ENCODE data around the gene TMEM9. TPM values are rescaled to one million over a fixed set of nuclear protein-coding genes. Genes with fewer than 3 reads are reported as not detected.

The TMEM9 gene
- total RNA-seq, 2 experiments from 2014 or later, result 28.5 to 35.9 TPM

GRCh38 chr1:201085902-201086735, 68.2 kb downstream of the TMEM9 start:
- H3K36me3 ChIP-seq (ENCODE audit: insufficient read depth, low read length), result no peaks in the 10 kb centered on the region
- intact Hi-C loops (cut with micrococcal nuclease; ENCODE audit: unreplicated experiment), result loop anchor here (1.0 to 10.0 kb wide), 2 partner anchors 28 to 139 kb away; no protein-coding TSS in a partner anchor
- TF ChIP-seq CTCF (conservative IDR thresholded peaks at IDR 0.05; ENCODE audit: low read length), result peak; percentile 67
- no peak for TF ChIP-seq EZH2phosphoT487 (IDR thresholded peaks at IDR 0.05; ENCODE audit: borderline replicate concordance, low read depth, low read length)
- ChIA-PET CTCF (ENCODE audit: unreplicated experiment) (no interaction called here), POLR2A (no interaction called here)
- no peaks in the 10 kb centered on the region for H3K9me2 ChIP-seq (ENCODE audit: insufficient read depth, low read length)
- no peaks in the 10 kb centered on the region for H3K4me1 ChIP-seq (ENCODE audit: insufficient read depth, low read length, poor library complexity, severe bottlenecking)
- peak; percentile 33 for DNase-seq (ENCODE audit: low spot score)
- no TSS peak for BruUV-seq (replicated peaks)
- H3K4me3 ChIP-seq (ENCODE audit: low read depth, low read length, poor library complexity, severe bottlenecking), result no peak overlapping the region
- no peak overlapping the region for H3K27ac ChIP-seq (ENCODE audit: low read depth, low read length, poor library complexity, severe bottlenecking)
- no peak overlapping the region for H3K4me2 ChIP-seq (ENCODE audit: low read length)
- H3K79me2 ChIP-seq (ENCODE audit: insufficient read depth, low read depth, low read length), result no peaks in the 10 kb centered on the region
- H3K9me3 ChIP-seq (ENCODE audit: low read length), result no peaks in the 10 kb centered on the region
- no peaks in the 10 kb centered on the region for H4K20me1 ChIP-seq (ENCODE audit: insufficient read depth, low read length)
- no peak overlapping the region for H2AFZ ChIP-seq (ENCODE audit: low read length)

Other genes starting within 250 kb of the TMEM9 start
- gene KIF21B, start 130.8 kb downstream of the TMEM9 start, total RNA-seq (2014; rRNA removed; shearing (Covaris generic)), result 25.0 and 30.5 TPM in 2 replicates
- 65.7 and 72.5 TPM in 2 replicates for gene KIF21B, start 130.8 kb downstream of the TMEM9 start, total RNA-seq (2022)
- gene CACNA1S, start 42.0 kb downstream of the TMEM9 start, total RNA-seq (2014; rRNA removed; shearing (Covaris generic)), result not detected in 2 replicates
- gene CACNA1S, start 42.0 kb downstream of the TMEM9 start, total RNA-seq (2022), result not detected in 2 replicates
- gene ASCL5, start 27.3 kb downstream of the TMEM9 start, total RNA-seq (2014; rRNA removed; shearing (Covaris generic)), result not detected in 2 replicates
- not detected in 2 replicates for gene ASCL5, start 27.3 kb downstream of the TMEM9 start, total RNA-seq (2022)
- not detected in 2 replicates for gene IGFN1, start 36.4 kb upstream of the TMEM9 start, total RNA-seq (2014; rRNA removed; shearing (Covaris generic))
- gene IGFN1, start 36.4 kb upstream of the TMEM9 start, total RNA-seq (2022), result not detected in 2 replicates
- not detected in 2 replicates for gene PKP1, start 129.0 kb upstream of the TMEM9 start, total RNA-seq (2014; rRNA removed; shearing (Covaris generic))
- not detected in 2 replicates for gene PKP1, start 129.0 kb upstream of the TMEM9 start, total RNA-seq (2022)
- not detected in 2 replicates for gene TNNT2, start 223.2 kb upstream of the TMEM9 start, total RNA-seq (2014; rRNA removed; shearing (Covaris generic))
- gene TNNT2, start 223.2 kb upstream of the TMEM9 start, total RNA-seq (2022), result not detected in 2 replicates
- not detected in 2 replicates for gene LAD1, start 244.8 kb upstream of the TMEM9 start, total RNA-seq (2014; rRNA removed; shearing (Covaris generic))
- not detected in 2 replicates for gene LAD1, start 244.8 kb upstream of the TMEM9 start, total RNA-seq (2022)

Data from OCI-LY7 (cell line).